Measurements from ENCODE around the gene HEPN1.
A peak's percentile ranks its signal among the peaks of the same experiment; 100 is the strongest.

HEPN1 gene

GRCh38 chr11:124918950-124919349 lies at the start of gene HEPN1:
HEPN1 (plus strand) TSS chr11:124919250.
- DNase-seq: no peak

DNA sequence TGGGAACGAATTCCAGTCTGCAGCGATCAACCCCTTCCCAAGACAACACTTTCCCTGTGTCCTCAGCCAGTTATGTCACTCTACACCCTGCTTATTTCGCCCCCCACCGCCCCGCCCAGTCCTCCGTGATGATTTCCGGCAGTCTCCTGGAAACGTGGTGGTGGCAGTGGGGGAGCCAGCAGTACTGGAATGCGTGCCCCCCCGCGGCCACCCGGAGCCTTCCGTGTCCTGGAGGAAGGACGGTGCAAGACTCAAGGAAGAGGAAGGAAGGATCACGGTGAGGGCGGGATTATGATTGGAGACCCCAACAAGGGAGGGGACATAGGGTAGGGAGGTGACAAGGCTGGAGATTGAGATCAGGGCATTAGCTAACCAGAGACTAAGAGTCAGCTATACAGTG lies 49.7 kb upstream of the HEPN1 start:
- no peak for DNase-seq

DNA sequence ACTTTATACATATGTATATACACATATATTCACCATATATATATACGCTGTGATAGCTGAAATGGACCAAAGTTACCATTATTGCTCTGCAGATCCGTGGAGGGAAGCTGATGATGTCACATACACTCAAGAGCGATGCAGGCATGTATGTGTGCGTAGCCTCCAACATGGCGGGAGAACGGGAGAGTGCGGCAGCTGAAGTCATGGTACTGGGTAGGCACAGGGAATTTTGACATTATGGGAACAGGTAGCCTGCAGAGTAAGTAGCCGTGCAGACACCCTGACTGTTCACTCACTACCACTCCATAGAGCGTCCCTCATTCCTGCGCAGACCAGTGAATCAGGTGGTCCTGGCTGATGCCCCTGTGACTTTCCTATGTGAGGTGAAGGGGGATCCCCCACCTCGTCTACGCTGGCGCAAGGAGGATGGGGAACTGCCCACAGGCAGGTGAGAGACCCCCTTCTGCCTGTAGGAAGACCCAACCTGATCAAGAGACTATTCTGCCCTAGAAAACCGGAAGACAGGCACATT lies 49.1 kb upstream of the HEPN1 start:
- no peak for DNase-seq

GRCh38 chr11:124870430-124870829 lies 48.6 kb upstream of the HEPN1 start:
- DNase-seq: no peak

DNA sequence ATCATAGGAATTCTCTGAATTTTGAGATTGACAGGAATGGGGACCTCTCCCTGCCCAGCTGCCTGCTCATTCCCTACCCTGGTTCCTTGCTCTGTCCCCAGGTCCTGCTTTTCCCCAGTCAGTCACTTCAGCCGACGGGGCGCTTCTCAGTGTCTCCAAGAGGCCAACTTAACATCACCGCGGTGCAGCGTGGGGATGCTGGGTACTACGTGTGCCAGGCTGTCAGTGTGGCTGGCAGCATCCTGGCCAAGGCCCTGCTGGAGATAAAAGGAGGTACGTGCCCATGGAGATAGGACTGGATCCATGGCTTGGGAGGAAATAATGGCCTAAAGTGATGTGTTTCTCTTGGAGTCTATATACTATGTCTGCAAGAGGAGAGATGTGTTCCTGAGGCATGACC lies 46.8 kb upstream of the HEPN1 start:
- no peak for DNase-seq

- no peak for DNase-seq
Observed at GRCh38 chr11:124872741-124873140, 46.3 kb upstream of the HEPN1 start.

- DNase-seq: no peak
Observed at GRCh38 chr11:124873951-124874350, 45.1 kb upstream of the HEPN1 start.

- no peak for DNase-seq
Observed at GRCh38 chr11:124874571-124875255, 44.3 kb upstream of the HEPN1 start.

DNA sequence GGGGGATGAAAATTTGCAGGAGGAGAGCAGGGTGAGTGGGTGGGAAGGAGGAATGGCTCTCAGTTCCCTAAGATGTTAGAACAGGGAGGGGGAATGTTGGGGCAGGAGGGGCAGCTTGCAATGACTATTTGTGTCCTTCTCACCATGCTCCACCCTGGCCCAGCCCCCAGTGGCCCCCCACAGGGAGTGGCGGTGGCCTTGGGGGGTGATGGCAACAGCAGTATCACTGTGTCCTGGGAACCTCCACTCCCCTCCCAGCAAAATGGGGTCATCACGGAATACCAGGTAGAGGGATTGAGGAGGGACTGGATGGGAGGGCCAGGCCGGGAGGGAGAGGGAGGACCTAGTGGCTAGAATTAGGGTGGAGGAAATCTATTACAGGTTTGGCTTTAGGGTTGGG lies 43.6 kb upstream of the HEPN1 start:
- DNase-seq: no peak

GRCh38 chr11:124875943-124876817 lies 42.9 kb upstream of the HEPN1 start:
- peak in 50 of 51 donors; percentile 50 to 97 (median 88) for DNase-seq

DNA sequence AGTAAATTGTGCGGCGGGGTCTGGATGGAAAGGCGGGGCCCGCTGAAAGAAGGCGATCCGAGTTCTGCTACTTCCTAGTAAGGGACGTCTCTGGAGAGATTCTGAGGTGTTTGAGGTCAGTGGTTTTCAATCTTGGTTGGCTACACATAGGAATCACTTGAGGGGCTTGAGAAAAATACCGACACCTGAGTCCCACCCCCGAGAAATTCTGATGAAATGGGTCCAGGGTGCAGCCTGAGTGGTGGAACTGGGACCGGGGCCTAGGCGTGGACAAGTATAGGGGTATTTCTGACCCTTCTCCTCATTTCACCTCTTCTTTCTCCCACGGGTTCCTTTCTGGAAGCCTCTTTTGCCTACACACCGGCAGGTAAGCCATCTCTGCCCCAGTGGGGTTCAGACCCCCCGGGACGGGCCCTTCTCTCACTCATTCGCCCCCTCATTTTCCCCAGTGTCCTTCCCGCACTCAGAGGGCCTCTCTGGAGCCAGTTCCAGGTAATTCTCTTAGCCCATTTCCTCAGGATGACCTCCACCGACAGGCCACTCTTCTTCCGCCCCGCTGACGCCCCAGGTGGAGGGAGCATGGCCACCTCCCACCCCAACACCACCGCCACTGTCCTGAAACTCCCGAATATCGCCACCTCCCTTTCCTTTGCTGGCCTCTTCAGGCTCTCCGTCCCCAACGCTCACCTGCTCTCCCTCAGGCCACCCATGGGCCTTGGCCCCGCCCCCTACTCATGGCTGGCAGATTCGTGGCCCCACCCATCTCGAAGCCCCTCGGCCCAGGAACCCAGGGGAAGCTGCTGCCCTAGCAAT lies 42.0 kb upstream of the HEPN1 start:
- DNase-seq: no peak

GRCh38 chr11:124877631-124877909 lies 41.5 kb upstream of the HEPN1 start:
- no peak for DNase-seq

DNA sequence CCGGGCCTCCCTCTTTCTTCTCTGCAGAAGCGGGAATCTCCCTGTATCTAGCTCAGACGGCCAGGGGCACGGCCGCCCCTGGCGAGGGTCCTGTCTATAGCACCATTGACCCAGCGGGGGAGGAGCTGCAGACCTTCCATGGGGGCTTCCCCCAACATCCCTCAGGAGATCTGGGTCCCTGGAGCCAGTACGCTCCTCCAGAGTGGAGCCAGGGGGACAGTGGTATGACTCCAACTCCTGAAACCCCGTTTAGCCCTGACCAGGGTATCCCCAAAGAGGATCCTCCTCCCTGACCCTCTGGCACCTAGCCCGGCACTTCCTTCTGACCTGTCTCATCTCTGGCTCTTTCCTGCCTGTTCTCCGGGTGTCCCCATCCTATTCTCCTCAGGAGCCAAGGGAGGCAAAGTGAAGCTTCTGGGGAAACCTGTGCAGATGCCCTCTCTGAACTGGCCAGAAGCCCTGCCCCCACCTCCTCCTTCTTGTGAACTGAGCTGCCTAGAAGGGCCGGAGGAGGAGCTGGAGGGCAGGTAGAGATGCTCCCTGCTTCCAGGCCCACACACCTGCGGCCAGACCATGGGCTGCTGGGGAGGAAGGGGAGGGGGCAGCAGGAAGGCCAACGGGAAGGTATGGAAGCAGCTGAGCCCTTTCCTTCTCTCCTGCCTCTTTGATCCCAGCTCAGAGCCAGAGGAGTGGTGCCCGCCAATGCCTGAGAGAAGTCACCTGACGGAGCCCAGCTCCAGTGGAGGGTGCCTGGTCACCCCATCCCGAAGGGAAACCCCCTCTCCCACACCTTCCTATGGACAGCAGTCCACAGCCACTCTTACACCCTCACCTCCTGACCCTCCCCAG lies 40.9 kb upstream of the HEPN1 start:
- DNase-seq: no peak

DNA sequence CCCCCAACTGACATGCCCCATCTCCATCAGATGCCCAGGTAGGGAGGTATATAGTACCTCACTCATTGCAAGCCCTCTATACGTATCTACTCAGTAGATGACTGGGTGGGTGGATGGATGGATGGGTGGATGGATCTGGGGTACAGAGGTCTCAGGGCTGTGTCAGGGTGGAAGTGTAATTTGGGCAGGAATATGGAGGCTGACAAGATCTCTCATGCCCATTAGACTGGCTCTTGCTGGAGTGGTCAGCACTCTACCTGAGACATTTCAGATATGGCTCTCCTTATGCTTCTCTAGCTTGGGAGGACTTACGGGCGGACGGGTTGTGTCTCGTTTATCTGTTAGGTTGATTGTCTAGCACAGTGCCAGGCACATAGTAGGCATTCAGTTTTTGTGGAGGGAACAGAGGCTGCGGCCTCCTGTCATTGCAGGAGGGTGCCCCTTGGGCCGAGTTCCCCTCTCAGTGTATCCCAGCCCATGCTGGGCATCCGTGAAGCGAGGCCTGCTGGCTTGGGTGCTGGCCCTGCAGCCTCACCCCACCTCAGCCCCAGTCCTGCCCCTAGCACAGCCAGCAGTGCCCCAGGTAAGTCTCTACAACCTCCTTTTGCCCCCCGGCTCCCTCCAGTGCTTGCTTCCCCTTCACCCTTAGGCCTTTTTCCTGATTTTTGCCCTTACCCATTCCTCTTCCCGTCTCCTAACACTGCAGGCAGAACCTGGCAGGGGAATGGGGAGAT lies 40.1 kb upstream of the HEPN1 start:
- no peak for DNase-seq

- no peak for DNase-seq
Observed at GRCh38 chr11:124879493-124880289, 39.4 kb upstream of the HEPN1 start.

GRCh38 chr11:124880290-124880611 lies 38.8 kb upstream of the HEPN1 start:
- DNase-seq: no peak

DNA sequence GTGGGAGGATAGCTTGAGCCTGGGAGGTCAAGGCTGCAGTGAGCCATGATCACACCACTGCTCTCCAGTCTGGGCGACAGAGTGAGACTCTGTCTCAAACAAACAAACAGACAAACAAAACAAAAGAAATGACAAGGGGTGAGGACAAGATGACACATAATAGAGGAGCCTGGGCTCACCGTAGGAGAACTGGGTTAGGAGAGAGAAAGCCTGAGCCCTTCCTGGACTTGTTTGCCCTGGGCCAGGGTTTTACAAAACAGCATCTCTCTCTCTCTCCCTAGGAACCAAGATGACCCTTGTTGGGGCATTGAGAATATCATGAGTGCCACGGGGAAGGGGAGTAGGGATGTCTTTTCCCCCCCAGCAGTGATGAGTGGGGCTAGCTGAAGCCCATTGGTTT lies 38.1 kb upstream of the HEPN1 start:
- DNase-seq: no peak

DNA sequence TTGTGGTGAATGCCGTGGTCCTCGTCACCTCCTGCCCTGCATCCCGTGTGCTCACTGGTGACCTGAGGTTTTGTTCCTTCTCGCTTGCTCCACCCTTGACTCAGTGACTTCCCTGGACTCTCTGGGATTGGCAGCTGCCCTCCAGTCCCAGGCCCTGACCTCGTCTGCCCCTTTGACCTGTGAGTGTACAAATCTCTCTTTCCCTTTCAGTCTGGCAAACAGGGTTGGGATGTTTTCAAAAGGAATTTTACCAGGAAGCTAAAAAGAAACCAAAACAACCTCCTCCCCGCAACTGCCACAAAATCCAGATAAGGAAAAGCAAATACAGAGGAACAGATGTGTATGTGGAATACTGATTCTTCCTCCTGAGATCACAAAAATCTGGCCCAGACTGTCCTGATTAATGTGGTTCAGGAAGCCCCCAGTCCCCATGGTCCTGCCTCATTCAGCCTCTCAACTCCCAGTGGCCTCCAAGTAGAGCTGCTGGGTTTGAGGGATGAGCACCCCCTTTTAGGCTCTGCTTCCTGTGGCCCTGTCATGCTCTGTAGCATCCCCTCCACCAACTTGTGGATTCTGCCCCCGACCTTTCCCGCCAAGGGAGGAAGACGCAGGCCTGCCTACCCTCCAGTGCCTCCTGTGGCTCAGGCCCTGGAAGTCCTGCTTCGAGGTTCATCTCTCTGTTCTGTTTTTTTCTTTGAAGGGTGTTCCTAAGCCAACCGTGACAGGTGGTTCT lies 36.5 kb upstream of the HEPN1 start:
- DNase-seq: no peak

DNA sequence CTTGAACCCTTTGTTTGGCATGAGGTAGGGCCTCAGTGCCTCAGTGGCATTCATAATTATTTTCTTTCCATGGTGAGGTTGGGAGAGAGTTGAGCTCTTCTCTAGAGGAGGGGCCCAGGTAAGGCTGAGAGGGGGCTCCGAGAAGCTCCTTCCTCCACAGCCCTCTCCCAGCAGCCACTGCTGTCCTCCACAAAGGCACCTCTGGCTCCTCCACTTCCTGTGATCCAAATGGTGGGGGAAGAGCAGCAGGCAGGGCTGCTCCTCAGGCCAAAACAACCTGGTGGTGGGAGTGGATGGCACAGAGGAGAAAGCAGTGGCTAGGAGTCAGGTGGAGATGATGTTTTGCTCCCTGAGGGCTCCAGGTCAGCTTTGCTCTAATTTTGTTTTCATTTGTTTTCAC lies 34.7 kb upstream of the HEPN1 start:
- DNase-seq: no peak
